ENCODE data around the gene GLIS1. TPM values are rescaled to one million over a fixed set of nuclear protein-coding genes. Genes with fewer than 3 reads are reported as not detected.
A peak's percentile ranks its signal among the peaks of the same experiment; 100 is the strongest.

The GLIS1 gene
- total RNA-seq, 1 experiment from 2014 or later, result 0.14 TPM

DNA sequence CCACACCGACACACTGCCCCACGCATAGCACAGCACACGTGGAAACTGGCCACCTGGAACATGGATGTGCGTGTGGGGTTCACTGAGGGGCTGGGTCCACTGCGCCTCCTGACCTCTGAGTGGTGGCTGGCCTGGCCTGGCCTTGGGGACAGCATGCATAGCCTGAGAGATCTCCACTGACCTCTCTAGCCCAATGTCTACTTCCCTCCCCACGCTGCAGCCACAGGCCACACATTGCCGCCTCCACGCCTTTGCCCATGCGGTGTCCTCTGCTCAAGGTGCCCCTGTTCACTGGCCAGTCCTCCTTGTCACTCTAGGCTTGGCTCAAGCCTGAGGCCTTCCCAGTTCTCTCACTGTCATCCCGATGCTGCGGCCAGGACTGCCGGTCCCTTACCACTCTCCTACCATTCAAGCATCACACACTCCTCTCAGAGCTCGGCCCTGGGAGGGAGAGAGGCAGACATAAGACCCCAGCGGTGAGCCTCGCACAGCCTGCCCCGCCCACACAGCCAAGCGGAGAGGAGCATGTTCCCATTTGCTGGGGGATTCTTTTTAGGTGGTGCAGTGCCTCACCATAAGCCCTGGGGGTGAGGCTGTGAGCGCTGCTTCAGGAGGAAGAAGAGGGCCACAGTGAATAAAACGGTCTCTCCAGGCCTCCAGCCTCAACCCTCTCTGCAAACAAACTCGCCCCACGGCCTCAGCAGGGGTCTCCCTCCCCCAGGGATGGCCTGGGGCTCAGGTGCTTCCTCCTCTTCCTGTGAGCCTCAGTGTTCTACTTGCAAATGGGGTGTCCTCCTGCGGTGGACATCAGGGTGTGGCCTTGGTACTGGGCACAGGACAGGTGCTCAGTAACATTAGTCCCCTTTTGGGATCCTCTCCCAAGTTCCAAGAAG, 199.0 kb downstream of the GLIS1 start:
- no peak for DNase-seq (ENCODE audit: low spot score)
- in situ Hi-C loops (cut with HindIII; ENCODE audit: low sequenced_read_pairs), result no loop called here

DNA sequence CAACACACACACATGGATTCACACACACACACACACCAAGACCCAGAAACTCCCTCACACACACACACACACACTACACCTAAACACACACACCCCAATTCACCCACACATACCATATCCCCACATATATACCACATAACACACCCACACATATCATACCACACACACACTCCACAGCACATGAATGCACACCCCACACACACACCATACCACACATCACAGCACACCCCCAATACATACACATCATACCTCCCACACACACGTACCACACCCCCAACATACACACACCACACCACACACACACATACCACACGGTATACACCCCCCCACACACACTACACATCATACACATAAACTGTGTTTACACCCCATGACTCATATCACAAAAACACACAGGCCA, 199.7 kb downstream of the GLIS1 start:
- no peak for DNase-seq (ENCODE audit: low spot score)
- in situ Hi-C loops (cut with HindIII; ENCODE audit: low sequenced_read_pairs), result no loop called here

DNA sequence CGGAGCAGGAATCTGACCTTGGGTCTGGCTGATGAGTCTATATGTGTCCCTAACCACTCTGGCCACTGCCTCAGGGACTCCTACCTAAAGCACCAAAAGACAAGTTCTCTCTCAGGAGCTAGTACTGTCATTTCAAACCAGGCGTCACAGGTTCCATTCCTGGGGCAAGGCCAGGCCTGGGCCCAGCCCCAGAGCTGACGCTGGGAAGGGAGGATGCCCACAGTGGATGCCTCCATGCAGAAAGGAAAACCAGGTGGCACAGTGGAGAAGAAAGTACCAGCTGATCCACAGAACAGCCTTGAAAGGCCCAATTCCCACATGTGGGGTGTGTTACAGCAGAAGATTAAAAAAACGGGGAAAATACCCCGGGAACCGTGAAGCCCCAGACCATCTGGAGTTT, 202.4 kb downstream of the GLIS1 start:
- peak; percentile 57 for DNase-seq (ENCODE audit: low spot score)
- in situ Hi-C loops (cut with HindIII; ENCODE audit: low sequenced_read_pairs), result no loop called here

DNA sequence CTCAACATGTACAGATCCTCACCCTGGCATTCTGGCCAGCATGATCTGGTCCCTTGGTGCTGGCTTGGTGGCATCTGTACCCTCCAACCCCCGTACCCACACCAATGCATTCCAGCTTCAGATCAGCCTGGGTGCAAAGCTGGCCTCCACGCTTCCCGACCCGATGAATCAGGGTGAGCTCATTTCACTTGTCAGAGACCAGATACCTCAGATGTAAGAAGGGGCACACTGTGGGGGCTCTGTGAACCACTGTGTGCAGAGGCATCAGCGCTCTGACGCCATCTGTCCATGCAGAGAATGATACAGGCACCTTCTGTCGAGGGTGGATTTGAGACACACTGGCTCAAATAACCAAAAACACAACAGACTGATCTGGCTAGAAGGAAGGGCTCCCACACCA, 203.1 kb downstream of the GLIS1 start:
- in situ Hi-C loops (cut with HindIII; ENCODE audit: low sequenced_read_pairs), result no loop called here
- peak; percentile 57 for DNase-seq (ENCODE audit: low spot score)

DNA sequence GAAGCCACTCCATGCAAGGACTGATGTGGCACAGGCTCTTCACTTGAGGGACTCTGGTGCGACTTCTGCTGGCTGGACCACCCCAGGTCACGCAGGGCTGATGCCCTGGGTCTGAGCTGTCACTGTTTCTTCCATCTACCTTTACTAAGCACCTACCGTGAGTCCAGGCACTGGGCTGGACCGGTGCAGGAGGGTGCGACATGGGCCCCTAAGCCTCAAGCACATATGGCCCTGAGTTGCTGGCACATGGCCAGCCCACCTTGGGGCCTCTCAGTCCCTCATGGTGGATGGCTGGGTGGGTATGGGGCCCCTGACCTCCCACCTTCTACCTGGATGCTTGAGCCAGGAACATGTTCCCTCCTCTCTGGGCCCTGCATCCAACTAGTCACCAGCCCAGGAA, 203.7 kb downstream of the GLIS1 start:
- DNase-seq (ENCODE audit: low spot score), result peak; percentile 8
- in situ Hi-C loops (cut with HindIII; ENCODE audit: low sequenced_read_pairs), result no loop called here

DNA sequence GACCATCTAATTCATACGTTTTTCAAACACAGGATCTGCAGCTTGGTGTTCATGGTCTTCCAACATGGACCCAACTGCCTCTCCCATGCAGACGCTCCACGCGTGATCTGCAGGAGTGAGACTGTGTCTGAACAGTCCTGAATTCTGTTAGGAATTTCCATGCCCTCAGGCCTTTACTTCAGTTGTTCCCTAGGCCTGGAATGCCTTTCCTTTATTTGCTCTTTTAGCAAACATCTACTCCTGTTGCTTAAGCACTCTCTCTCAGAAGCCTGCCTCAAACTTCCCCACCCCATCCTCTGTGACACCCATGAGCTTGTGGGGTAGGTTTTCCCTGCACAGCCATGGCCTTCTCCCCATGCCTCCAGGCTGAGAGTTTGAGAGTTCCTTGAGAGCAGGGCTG, 206.1 kb downstream of the GLIS1 start:
- no peak for DNase-seq (ENCODE audit: low spot score)
- in situ Hi-C loops (cut with HindIII; ENCODE audit: low sequenced_read_pairs), result no loop called here

DNA sequence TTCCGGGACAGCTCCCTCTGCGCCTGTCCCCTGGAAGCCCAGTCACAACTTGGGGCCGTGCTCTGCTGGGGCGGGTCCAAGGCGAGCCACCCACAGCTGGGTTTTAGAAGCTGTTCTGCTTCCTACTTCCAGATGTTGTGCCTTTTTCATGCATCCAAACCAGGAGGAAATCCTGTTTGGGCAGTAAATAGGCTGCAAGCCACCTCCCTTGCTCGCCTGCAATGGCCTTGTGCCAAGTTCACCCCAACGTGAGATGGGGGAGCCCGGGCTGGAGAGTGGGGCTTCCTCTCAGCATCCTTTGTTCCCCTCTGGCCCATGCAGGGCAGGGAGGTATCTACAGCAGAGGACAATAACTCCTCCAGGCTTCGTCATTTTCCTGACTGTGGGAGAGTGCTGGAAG, 206.6 kb downstream of the GLIS1 start:
- no peak for DNase-seq (ENCODE audit: low spot score)
- in situ Hi-C loops (cut with HindIII; ENCODE audit: low sequenced_read_pairs), result no loop called here

DNA sequence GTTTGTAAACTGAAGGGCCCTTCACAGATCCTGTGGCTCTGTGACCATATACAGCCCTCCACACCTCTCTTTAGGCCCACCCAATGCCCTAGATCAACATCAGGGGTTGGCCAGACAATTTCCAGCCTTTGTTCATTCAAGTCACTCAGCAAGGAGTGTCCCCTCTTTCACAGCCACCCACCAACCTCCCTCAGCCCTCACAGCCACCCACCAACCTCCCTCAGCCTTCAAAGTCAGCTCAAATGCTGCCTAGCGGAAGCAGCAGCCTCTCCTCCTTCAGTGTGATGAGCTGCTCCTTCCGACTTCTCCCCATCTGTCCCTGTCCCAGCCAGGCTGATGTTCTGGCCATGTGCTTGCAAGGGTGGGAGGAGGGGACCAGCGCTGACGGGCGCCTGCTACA, 208.4 kb downstream of the GLIS1 start:
- DNase-seq (ENCODE audit: low spot score), result no peak
- in situ Hi-C loops (cut with HindIII; ENCODE audit: low sequenced_read_pairs), result no loop called here

DNA sequence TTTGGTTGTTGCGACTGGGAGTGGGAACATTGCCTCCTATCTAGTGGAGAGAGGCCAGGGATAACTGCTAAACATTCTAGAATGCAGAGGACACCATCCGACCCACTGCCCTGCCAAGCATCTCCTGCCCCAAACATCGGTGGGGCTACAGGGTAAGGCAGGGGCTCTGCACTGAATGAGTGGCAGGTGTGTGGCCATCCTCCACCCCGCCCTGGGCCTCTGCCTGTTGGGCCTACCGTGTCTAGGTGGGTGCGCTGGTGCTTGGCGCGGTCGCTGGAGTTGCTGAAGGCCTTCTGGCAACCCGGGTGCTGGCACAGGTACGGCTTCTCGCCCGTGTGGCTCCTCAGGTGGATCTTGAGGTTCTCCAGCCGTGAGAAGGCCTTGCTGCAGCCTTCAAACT, 209.4 kb downstream of the GLIS1 start:
- DNase-seq (ENCODE audit: low spot score), result no peak
- in situ Hi-C loops (cut with HindIII; ENCODE audit: low sequenced_read_pairs), result no loop called here

DNA sequence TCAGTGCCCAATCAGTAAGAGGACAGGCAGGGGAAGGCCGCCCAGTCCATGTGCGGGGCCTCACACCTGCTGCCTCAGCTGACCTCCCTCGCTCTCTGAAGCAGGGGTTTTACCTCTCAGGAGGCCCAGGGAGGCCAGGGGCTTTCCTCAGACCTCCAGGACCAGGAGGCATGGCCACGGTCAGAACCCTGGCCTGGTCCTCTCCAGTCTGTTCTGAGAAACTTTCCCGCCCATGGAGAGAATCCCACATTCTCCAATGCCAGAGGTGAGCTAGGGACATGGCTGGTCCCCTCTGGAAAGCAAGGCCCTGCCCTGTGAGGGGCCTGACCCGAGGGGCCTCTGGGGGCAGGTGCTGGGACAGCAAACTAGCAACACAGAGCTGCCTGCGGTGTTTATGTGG, 211.6 kb downstream of the GLIS1 start:
- DNase-seq (ENCODE audit: low spot score), result no peak
- in situ Hi-C loops (cut with HindIII; ENCODE audit: low sequenced_read_pairs), result no loop called here

DNA sequence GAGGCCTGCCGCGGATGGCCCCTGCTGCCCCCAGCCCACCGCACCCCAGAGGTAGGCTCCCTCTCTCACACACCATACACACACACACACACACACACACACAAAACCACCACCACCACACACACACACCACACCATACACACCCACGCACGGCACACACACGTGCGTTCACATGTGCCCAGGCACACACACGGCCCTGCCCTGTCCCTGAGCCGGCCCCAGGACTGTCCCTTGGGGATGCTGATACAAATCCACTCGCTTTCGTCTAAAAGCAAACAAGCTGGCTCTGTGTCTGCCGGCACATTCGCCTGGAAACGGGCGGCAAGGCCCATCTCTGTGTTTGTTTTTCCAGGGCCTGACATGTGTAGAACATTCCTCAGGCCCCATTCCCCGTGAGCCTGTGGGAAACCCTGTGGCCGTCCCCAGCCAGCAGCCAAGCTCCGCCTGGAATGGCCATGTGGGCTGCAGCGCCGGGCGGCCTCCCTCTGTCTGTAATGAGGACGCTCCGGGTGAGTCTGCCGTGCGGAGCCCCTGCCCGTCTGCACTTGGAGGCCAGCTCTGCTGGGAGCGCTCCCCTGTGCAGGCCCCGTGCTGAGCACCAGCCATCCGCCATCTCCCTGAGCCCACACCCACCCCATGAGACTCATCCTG, 212.4 kb downstream of the GLIS1 start:
- in situ Hi-C loops (cut with HindIII; ENCODE audit: low sequenced_read_pairs), result no loop called here
- DNase-seq (ENCODE audit: low spot score), result no peak

DNA sequence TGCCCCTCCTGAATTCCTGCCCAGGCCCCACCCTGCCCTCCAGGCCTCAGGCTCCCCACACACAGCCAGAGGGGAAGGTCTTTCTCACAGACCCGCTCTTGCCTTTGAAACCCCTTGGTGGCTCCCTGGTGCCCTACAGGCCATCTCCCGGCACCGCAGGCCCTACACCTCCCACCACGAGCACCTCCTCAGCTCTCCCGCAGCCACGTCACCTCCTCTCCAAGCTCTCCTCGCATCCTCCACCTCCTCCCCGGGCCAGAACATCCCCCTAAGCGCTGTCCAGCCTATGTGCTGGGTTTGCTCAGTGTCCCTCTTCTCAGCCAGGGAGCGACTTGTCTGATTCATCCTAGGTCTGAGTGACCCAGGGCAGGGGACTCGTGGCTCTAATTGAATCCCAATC, 213.4 kb downstream of the GLIS1 start:
- DNase-seq (ENCODE audit: low spot score), result no peak
- in situ Hi-C loops (cut with HindIII; ENCODE audit: low sequenced_read_pairs), result no loop called here

DNA sequence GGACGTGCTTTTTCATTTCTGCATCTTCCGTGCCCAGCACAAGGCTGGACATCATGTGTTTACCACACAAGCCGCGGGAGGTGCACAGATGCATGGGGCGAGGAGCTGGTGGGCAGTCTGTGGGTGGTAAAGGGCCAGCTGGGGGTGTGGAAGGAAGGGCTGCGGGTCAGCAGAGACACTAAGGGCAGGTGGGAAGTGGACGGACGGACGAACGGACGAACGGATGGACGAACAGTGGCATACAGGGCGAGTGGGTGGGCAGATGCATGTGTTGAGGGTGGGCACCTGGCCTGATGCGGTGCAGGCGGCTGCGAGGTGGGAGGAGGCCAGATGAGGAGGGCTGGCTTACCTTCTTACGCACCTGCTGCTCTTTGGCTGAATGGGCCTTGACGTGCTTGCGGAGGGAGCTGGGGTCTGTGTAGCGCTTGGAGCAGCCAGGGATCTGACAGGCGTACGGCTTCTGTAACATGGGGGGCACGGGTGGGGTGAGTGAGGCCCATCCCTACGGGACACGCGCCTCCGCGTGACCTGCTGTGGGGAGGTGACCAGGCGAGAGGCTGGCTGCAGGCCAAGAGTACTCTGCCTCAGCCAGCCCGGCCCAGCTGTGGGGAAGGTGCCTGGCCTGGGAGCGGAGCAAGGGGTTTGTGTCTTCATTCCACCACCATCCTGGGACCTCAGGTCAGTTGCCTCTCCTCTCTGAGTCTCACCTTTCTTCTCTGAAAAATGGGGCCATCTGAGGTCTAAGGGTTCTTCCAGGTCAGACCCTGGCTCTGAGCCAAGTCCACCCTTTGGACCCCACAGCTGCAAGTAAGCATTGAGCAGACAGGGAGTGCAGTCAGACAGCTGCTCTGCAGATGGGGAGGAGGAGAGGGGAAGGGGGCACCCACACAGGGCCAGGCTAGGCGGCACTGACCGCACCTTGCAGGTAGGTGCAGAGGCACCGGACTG, 214.3 kb downstream of the GLIS1 start:
- DNase-seq (ENCODE audit: low spot score), result no peak
- in situ Hi-C loops (cut with HindIII; ENCODE audit: low sequenced_read_pairs), result no loop called here

DNA sequence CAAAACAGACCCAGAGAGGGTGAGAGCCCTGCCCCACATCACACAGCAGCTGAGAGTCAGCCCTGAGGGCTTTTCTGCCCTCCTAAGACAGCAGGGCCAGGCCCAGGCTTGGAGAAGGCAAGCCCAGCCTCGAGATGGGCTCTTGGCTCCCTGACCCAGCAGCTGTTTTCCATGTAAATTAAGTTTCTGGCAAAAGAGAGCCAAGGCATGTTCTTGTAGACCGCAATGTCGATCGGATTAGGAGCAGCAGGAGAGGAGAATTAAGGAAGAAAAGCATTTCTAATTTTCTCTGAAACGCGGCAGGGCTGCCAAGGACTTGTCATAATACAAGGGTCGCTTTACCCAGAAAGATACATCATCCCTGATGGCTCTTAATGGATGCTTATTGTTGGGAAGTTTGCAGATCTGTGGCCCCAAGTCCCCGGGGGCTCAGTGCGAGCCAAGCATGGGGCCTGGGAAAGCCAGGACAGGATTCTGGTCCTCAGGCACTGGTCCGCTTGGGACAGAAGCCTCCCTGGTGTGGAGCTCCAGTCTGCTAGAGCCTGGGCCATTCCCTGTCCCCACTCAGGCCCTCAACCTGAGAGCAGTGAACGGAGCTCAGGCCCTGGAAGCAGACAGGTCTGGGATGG, 216.9 kb downstream of the GLIS1 start:
- in situ Hi-C loops (cut with HindIII; ENCODE audit: low sequenced_read_pairs), result no loop called here
- no peak for DNase-seq (ENCODE audit: low spot score)

DNA sequence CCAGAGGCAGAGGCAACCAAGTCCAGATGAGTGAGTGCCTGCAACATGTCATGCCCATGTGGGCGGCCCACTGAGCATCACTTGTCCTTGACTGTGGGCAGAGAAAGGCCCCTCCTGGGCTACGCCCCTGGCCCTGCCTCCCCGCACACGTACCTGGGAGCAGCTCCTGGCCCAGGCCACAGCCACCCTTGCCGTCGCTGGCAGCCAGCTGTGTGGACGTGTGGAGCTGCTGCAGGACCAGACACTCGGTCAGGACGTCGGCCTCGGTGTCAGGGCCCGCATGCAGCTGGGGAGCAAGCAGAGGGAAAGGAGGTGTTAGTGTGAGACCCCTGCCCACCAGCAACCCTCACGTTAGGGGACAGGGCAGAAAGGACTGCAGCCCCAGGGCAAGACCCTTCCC, 218.5 kb downstream of the GLIS1 start:
- no peak for DNase-seq (ENCODE audit: low spot score)
- in situ Hi-C loops (cut with HindIII; ENCODE audit: low sequenced_read_pairs), result no loop called here

DNA sequence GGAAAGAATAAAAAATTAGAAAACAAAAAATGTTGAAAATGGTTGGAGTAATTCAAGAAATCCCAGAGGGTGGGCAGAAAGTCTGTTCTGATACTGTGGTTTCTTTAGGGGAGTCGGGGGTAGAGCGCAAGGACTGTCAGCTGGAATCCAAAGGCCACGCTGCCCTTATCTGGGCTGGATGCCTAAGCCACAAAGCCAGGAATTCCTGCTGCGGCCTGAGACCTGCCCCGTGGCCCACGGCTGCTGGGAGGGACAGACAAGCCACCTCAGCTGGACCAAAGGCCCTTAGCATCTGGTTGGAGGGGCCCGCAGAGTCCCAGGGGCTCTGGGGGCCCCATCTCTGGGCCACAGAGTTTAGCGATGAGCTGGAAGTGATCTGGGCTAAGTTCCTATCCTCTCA, 219.5 kb downstream of the GLIS1 start:
- DNase-seq (ENCODE audit: low spot score), result no peak
- in situ Hi-C loops (cut with HindIII; ENCODE audit: low sequenced_read_pairs), result no loop called here

DNA sequence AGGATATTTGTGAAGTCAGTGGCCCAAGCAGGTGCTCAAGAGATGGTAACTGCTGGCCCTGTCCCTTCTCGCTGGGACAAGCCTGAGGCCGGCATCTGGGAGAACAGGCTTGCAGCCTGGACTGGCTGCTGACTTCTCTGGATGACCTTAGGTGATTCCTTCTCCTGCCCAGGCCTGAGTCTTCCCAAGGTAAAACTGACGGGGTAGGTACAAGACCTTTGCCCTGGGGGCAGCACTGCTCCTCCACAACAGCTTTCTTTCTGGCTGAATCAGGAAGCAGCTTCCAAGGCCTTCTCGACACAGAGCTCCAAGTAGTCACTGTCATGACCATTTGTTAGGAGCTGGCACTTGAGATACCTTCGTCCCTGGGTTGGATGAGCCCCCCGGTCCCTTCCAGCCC, 220.2 kb downstream of the GLIS1 start:
- in situ Hi-C loops (cut with HindIII; ENCODE audit: low sequenced_read_pairs), result no loop called here
- DNase-seq (ENCODE audit: low spot score), result no peak

DNA sequence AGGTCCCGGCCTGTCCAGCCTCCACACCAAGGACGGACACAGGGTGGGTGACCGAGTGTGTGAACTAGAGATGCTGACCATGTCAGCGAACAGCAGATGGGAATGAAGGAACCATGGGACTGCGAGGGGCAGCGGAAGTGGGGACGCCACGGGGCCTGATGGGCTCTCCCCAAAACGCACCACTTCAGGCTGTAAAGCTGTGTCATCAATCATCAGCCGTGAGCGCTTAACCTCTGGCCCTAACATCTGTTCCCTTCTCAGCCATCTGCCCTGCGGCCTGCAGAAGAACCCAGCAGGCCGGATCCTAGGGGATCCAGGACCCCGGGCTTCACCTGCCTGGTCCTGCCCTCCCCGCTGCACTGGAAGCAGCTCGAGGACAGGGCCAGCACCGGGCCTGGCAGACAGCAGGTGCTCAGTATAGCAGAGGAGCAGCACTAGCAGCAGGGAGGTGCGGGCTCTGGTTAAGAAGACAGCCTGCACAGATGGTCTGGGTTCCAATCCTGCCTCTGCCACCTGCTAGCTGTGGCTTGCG, 221.1 kb downstream of the GLIS1 start:
- no peak for DNase-seq (ENCODE audit: low spot score)
- in situ Hi-C loops (cut with HindIII; ENCODE audit: low sequenced_read_pairs), result no loop called here

DNA sequence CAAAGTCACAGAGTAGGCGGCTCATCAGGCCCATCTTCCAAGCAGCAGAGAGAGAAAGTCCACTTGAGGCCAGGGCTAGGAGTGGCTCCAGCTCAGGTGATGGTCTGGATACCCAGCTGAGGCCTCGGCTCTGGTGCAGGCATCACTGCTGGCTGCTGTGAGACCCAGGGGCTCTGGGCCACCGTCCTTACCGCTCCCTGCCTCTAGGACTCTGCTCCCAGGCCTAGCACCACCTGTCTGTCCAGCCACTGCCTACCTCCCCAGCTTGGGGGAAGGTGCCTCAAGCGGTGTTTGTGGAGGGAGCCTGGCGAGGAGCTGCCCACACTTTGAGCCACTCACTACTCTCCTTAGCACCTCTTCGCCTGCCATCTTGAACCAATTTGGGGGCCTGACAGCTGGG, 221.9 kb downstream of the GLIS1 start:
- no peak for DNase-seq (ENCODE audit: low spot score)
- in situ Hi-C loops (cut with HindIII; ENCODE audit: low sequenced_read_pairs), result no loop called here

Measured in G401 (cell line).